HG02943 (cell line): ENCODE measurements around the gene TDRD3.
"Not testable (repeated sequence)": the region's sequence is repeated elsewhere in the genome, so short reads cannot be mapped to it uniquely, and the experiment has no call there.

Source experiments
- ATAC-seq: cut with Tn5 transposase; IDR thresholded peaks from one replicate; pipeline ENCODE4 v1.9.1; 2021; ENCODE audit warnings: mild to moderate bottlenecking, low read depth, moderate library complexity; ENCODE audit not compliant: unreplicated experiment

The TDRD3 gene

DNA sequence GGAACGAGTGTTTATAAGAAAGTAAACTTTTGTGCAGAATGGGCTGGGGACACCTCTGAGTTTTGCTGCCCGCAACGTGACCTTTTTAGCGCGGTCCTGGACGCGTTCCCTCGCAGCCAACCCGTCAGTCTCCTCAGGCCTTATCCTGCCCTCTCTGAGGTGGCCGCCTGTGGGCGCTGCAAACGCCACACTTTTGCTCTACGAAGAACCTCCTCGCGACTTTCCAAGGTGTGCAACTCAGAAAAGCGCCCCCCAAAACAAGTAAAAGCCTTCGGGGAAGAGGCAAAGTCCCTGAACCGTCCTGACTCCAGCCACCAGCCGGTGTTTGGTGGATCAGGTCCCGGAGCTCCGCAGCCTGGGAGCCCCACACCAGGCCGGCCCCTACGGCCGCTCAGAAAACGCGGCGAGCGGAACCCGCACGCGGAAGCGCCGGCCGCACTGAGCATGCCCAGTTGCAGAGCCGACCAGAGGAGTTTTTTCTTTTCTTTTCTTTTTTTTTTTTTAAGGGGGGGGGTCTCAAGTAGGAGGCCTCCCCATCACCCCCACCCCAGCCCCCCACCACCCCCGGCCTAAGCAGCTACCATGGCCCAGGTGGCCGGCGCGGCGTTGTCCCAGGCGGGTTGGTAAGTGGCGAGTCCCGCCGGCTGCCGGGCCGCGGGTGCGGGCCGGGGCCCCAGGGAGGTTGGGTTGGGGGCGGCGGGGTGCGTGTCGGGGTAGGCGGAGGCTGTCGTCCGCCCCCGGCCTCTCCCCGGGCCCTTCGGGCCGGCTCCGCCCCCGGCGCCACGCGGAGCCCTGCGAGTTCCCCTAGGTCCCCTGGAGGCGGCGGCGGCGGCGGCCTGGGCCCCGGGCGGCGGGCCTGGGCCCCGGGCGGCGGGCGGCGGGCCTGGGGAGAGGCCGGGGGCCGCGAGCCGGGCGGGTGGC lies at the start of gene TDRD3:
Gene TDRD3, plus strand, starts transcription at position 438 of the 921 bp plus-strand sequence. Its CDS starts 145 bp downstream, at position 583.
- ATAC-seq: peak; percentile 71

- no peak for ATAC-seq
These were observed 49.3 kb upstream of the TDRD3 start for GRCh38 chr13:60347690-60348089.

DNA sequence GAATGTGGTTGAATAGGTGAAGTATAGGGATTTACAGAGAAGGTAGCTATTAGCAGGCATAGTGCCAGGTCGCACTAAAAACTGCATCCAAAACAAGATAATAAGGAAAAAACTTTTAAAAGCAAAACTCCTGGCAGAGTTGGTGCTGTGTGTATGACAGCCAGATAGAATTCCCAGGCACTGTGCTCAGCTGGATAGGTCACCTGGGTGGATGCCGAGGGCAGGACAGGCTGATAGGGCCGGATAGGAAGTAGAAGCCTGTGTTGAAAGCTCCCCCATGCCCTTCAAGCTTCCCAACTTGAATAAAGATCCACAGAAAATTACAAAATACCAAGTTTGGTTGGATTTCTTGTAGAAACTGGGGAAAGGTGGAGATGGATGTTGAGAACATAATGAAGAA lies 48.9 kb upstream of the TDRD3 start:
- ATAC-seq: no peak

GRCh38 chr13:60351326-60351725 lies 45.7 kb upstream of the TDRD3 start:
- no peak for ATAC-seq

- ATAC-seq: no peak
These were observed 45.0 kb upstream of the TDRD3 start for GRCh38 chr13:60351855-60352615.

DNA sequence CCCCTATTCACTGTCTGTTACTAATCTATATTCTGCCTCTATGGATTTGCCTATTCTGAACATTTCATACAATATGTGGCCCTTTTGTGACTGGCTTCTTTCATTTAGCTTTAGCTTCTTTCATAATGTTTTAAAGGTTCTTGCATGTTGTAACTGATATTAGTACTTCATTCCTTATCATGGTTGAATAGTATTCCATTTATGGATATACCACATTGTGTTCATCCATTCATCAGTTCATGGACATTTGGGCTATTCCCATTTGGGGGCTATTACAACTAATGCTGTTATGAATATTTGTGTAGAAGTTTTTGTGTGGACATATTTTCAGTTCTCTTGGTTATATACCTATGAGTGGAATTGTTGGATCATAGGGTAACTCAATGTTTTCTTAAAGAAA lies 44.4 kb upstream of the TDRD3 start:
- ATAC-seq: no peak

DNA sequence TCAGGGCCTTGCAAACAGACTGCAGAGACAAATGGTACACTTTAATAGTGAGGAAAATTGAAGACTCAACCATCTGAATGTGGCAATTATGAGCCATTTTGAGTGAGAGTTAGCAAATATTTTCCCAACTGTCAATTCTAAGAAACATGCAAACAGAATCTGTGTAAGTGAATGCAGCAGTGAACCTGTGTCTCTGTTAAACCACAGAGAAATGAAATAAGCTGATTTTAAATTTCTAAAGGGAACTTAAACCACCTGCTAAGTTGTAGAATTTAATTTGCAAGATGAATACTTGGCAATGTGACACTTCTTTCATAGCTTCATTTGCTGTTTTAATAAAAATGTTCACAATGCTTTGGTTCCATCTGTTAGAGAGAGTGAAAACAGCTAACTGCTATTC lies 42.0 kb upstream of the TDRD3 start:
- no peak for ATAC-seq

DNA sequence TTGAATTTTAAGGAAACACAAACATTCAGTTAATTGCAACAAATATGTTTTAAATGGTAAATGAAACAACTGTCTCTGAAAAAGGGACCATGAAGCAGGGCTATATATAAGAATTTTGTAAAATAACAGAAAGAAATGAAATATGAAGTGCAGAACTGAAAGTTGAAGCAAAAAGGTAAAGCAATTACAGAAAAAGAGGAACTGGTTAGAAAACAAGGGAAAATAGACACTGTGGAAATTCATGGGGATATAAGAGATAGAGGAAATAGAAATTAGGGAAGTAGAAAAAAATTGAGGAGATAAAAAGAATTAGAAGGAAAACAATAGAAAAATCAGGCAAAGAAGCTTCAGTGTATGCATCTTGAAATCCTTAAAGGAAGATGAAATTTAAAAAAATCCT lies 40.0 kb upstream of the TDRD3 start:
- ATAC-seq: no peak

GRCh38 chr13:60358453-60358852 lies 38.6 kb upstream of the TDRD3 start:
- no peak for ATAC-seq

GRCh38 chr13:60363288-60363687 lies 33.7 kb upstream of the TDRD3 start:
- no peak for ATAC-seq

- no peak for ATAC-seq
These were observed 27.8 kb upstream of the TDRD3 start for GRCh38 chr13:60369242-60369641.

- ATAC-seq: no peak
These were observed 26.7 kb upstream of the TDRD3 start for GRCh38 chr13:60370343-60370742.

DNA sequence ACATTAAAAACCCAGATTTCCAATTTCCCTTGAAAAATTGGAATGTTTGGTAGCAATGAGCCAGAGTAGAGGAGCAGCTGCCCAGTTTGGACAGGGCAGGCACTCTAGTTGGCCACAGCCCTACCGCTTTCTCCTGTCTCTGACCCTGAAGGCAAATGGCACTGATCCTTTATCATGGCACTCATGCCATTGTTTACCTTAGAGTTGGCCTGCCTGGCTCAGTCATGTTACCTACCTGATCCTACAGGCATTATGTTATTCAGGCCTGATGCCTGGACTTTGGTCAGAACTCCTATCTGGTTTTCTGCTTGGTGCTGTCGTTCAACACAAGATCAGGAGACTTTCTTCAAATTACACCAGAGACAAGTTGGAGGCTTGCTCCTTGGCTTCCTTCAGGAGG lies 24.9 kb upstream of the TDRD3 start:
- no peak for ATAC-seq

DNA sequence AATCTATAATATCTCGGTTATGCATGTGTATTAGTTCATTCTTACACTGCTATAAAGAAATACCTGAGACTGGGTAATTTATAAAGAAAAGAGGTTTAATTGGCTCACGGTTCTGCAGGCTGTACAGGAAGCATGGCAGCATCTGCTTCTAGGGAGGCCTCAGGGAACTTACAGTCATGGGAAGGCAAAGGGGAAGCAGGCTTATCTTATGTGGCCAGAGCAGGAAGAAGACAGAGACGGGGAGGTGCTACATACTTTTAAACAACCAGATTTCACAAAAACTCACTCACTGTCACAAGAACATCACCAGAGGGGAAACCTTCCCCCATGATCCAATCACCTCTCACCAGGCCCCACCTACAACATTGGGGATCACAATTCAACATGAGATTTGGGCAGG lies 17.7 kb upstream of the TDRD3 start:
- ATAC-seq: not testable (repeated sequence)

- ATAC-seq: no peak
These were observed 17.0 kb upstream of the TDRD3 start for GRCh38 chr13:60379837-60380565.

DNA sequence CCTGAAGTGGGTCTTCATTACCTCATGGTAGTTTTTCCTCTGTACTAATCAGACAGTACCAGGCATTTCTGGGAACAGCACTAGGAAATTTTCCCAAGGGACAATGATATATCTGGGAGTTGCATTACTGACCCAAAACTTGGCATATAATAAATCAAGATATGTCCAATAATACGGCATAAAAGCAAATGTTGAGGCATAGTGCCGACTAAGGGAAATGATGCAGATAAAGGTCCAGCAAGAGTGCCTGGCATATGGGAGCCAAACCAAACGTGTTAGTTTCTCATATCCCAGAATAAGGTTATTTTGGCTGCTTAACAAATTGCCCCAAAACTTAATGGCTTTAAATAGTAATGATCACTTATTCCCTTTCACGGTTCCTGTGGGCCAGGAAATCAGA lies 12.1 kb upstream of the TDRD3 start:
- no peak for ATAC-seq

DNA sequence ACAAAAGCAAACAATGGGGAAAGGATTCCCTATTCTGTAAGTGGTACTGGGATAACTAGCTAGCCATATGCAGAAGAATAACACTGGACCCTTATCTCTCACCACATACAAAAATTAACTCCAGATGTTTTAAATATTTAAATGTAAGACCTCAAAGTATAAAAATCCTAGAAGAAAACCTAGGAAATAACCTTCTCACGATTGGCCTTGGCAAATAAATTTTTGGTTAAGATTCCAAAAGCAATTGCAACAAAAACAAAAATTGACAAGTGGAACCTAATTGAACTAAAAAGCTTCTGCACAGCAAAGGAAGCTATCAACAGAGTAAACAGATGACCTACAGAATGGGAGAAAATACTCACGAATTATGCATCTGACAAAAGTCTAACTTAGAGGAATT lies 10.8 kb upstream of the TDRD3 start:
- ATAC-seq: no peak

- no peak for ATAC-seq
These were observed 4.9 kb upstream of the TDRD3 start for GRCh38 chr13:60392131-60392530.

DNA sequence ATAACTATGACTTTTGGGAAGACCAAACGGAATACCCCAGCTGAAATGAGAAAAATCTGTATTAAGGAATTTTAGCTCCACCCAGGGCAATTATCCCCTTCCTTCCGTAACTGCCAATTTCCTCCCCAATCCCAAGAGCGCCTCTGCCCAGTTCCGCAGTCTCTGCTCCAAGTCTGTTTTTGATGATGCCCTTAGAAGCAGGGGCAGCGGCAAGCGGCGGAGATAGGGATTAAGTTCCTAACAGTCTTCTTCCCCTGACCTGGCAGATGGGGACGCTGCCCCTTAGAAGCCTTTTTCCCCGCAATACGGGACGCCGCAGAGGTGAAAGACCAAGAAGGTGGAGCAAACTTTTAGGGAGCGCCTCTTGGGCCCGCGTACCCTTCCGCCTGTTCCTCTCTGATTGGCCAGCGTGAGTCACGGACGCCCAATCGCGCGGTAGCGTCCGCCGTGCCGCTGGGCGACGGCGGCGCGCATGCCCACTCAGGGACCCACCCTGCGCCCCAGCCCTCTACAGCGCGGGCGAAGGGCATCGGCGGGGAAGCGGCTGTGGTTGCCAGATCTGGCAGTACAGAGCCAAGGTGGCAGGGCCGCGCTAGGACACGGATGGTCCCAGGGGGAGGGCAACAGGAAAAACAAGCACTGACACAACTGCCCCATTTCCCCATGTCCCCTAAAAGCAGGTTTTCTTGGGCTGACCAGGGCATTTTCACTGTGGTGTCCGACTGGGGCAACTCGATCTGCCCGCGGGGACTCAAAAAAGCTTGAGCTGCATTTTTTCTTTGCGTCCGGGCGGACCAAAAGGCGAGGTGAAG lies 843 bp upstream of the TDRD3 start:
- peak; percentile 82 for ATAC-seq

- peak; percentile 29 for ATAC-seq
These were observed 821 bp downstream of the TDRD3 start for GRCh38 chr13:60397704-60398378.
